ENCODE measurements around the gene AUTS2. TPM values are rescaled to one million over a fixed set of nuclear protein-coding genes. Genes with fewer than 3 reads are reported as not detected.
A peak's percentile ranks its signal among the peaks of the same experiment; 100 is the strongest.

Gene AUTS2
- total RNA-seq, 1 donor from 2014 or later, result 125 TPM

DNA sequence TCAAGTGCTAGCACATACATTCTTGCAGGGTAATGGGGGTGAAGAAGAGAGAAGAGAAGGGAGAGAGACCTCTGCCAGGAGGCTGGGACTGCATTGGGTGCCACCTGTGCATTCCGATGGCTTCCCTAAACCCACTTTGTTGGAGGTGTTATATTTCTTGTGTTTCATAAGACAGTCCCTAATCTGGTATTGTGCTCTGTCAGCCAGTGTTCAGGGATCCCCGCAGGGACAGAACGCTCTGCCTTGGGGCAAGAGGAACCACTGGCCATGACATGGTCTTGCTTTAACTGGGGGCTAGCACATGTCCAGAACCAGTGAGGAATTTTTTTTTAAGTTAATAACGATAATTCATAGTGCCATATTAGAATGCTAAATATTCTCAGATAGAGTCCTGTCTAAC, 1168.4 kb downstream of the AUTS2 start:
- no peaks in the 10 kb centered on the region for H3K9me3 Mint-ChIP-seq (ENCODE audit: low read depth)
- TF ChIP-seq, protein P1, sequence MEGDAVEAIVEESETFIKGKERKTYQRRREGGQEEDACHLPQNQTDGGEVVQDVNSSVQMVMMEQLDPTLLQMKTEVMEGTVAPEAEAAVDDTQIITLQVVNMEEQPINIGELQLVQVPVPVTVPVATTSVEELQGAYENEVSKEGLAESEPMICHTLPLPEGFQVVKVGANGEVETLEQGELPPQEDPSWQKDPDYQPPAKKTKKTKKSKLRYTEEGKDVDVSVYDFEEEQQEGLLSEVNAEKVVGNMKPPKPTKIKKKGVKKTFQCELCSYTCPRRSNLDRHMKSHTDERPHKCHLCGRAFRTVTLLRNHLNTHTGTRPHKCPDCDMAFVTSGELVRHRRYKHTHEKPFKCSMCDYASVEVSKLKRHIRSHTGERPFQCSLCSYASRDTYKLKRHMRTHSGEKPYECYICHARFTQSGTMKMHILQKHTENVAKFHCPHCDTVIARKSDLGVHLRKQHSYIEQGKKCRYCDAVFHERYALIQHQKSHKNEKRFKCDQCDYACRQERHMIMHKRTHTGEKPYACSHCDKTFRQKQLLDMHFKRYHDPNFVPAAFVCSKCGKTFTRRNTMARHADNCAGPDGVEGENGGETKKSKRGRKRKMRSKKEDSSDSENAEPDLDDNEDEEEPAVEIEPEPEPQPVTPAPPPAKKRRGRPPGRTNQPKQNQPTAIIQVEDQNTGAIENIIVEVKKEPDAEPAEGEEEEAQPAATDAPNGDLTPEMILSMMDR (IDR thresholded peaks at IDR 0.05; ENCODE audit: unreplicated experiment), result no peak
- H3K4me3 Mint-ChIP-seq (ENCODE audit: low read depth), result no peak overlapping the region
- no peak overlapping the region for H3K27ac Mint-ChIP-seq
- no peak for DNase-seq (ENCODE audit: low spot score, unreplicated experiment)
- H3K27me3 Mint-ChIP-seq, result no peaks in the 10 kb centered on the region
- peaks cover 23% of the 10 kb centered on the region for H3K36me3 Mint-ChIP-seq (ENCODE audit: insufficient read depth)
- H3K4me1 Mint-ChIP-seq (ENCODE audit: low read depth), result peaks cover 1% of the 10 kb centered on the region

DNA sequence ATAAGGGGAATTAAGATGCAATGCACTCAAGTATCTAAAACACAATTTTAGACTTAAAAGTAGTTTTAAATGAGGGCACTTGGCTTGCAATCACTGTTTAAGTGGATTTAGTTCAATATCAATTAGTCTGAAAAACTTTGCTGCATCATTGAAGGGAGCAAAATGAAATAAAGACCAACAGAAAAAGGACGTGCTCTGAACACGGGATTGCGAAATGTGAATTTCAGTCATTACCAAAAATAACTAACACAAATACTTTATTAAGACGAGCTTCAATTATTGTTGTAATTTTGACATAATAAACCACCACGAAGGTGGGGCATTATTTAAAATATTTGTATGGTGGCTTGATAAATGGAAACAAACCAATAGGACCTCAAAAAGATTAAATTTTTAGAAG, 1171.9 kb downstream of the AUTS2 start:
- H3K27ac Mint-ChIP-seq, result no peak overlapping the region
- no peaks in the 10 kb centered on the region for H3K27me3 Mint-ChIP-seq
- TF ChIP-seq, protein P1 (IDR thresholded peaks at IDR 0.05; ENCODE audit: unreplicated experiment), result no peak
- H3K36me3 Mint-ChIP-seq (ENCODE audit: insufficient read depth), result peaks cover 28% of the 10 kb centered on the region
- DNase-seq (ENCODE audit: low spot score, unreplicated experiment), result no peak
- H3K9me3 Mint-ChIP-seq (ENCODE audit: low read depth), result no peaks in the 10 kb centered on the region
- H3K4me1 Mint-ChIP-seq (ENCODE audit: low read depth), result peaks cover 3% of the 10 kb centered on the region
- H3K4me3 Mint-ChIP-seq (ENCODE audit: low read depth), result no peak overlapping the region

DNA sequence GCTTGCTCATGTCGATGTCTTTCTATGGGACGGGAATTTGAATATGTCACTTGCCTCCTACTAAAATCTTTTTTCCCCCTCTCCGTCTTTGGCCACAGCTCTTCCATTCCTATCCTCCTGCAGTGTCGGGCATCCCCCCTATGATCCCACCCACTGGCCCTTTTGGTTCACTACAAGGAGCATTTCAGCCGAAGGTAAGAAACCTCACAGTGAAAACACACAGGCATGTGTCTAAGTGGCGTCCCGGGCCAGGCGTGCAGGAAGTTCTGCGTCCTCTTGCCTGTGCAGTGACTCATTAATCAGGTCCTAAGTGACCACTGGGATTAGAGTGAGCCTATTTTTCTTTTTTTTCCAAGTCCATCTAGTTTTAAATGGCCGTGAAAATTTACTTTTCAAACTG, 1173.2 kb downstream of the AUTS2 start:
- Mint-ChIP-seq H3K4me3 (ENCODE audit: low read depth) (no peak overlapping the region), H3K27ac (no peak overlapping the region), H3K27me3 (no peaks in the 10 kb centered on the region), H3K9me3 (ENCODE audit: low read depth) (no peaks in the 10 kb centered on the region), H3K4me1 (ENCODE audit: low read depth) (peaks cover 6% of the 10 kb centered on the region), H3K36me3 (ENCODE audit: insufficient read depth) (peaks cover 26% of the 10 kb centered on the region)
- DNase-seq (ENCODE audit: low spot score, unreplicated experiment), result no peak
- TF ChIP-seq, protein P1 (IDR thresholded peaks at IDR 0.05; ENCODE audit: unreplicated experiment), result peak; percentile 15

DNA sequence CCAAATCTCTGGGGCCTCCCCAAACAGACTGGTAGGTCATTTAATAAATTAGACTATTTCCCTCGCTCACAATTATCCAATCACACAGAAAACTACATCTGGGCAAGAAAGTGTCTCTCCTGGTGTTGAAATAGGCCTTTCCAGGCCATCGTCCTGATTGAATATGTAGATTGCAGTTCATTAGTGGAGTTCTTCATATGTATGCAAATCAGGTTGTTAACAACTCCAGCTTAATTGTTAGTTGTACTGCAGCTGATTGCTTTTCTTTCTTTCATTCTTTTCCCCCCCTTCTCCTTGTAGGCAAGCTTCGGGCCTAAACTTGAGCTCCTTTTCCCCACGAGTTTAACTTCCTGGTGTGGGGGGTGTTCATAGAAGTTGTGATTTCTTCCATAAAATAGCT, 1174.6 kb downstream of the AUTS2 start:
- DNase-seq (ENCODE audit: low spot score, unreplicated experiment), result no peak
- H3K36me3 Mint-ChIP-seq (ENCODE audit: insufficient read depth), result peaks cover 24% of the 10 kb centered on the region
- TF ChIP-seq, protein P1 (IDR thresholded peaks at IDR 0.05; ENCODE audit: unreplicated experiment), result no peak
- no peaks in the 10 kb centered on the region for H3K27me3 Mint-ChIP-seq
- no peaks in the 10 kb centered on the region for H3K9me3 Mint-ChIP-seq (ENCODE audit: low read depth)
- peaks cover 6% of the 10 kb centered on the region for H3K4me1 Mint-ChIP-seq (ENCODE audit: low read depth)
- no peak overlapping the region for H3K27ac Mint-ChIP-seq
- H3K4me3 Mint-ChIP-seq (ENCODE audit: low read depth), result no peak overlapping the region

DNA sequence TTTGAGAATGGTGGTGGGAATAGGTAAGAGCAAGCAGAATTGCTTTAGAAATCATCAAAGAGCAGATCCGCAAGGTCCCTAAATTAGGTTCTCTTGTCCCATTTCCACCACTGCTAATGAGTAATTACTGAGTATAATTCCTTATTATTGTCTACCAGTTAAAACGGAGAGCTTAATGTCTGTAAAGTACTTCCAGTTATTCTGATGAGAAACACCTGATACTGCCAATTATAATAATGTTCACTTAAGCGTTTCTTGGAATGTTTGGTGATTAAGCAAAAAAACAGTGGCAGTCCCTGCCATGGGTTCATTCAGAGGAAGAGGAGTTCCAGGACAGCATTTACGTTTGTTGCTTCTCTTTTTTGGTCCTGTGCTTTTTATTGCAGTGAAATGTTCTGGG, 1175.1 kb downstream of the AUTS2 start:
- TF ChIP-seq, protein P1 (IDR thresholded peaks at IDR 0.05; ENCODE audit: unreplicated experiment), result no peak
- peaks cover 6% of the 10 kb centered on the region for H3K4me1 Mint-ChIP-seq (ENCODE audit: low read depth)
- no peaks in the 10 kb centered on the region for H3K9me3 Mint-ChIP-seq (ENCODE audit: low read depth)
- no peak overlapping the region for H3K27ac Mint-ChIP-seq
- DNase-seq (ENCODE audit: low spot score, unreplicated experiment), result no peak
- H3K27me3 Mint-ChIP-seq, result no peaks in the 10 kb centered on the region
- peaks cover 25% of the 10 kb centered on the region for H3K36me3 Mint-ChIP-seq (ENCODE audit: insufficient read depth)
- H3K4me3 Mint-ChIP-seq (ENCODE audit: low read depth), result no peak overlapping the region
